ENCODE data around the gene TCEAL7.

DNA sequence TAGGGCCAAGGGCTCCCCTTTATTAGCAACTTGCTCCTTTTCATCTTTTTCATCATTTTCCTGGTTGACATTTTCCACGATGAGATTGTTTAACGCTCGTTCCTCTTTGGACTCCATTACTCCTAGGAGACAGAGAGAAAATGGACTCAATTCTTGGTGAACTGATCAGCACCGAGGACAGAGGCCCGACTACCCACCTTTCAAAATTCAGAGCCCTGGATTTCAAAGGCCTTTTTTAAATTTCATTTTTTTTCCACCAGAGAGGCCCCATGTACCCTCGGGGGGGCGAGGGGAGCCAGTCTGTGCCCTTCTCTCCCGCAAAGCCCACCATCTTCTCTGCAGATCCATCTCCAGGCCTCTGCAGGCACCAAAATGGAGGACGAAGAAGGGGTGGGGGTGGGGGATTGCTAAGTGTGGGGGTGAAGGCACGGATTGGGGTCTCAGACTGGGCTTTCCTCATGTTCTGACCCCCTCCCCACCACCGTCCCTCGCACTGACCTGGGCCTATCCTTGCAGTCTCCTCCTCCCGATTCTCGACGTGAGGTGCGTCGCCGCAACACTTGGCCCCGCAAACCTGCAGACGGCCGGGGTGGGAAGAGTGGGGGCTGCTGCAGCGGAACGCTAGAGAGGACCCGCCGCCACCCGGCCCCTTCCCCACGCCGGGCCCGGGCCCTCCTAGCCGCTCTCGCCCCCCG, 20.0 kb upstream of the TCEAL7 start:
- TF ChIP-seq TARDBP (IDR thresholded peaks at IDR 0.05) (no peak), SUZ12 (IDR thresholded peaks at IDR 0.05) (no peak), FOXA1 (IDR thresholded peaks at IDR 0.05) (no peak), LEF1 (IDR thresholded peaks at IDR 0.05; ENCODE audit: borderline replicate concordance) (no peak)
- TF ChIP-seq, protein P1, sequence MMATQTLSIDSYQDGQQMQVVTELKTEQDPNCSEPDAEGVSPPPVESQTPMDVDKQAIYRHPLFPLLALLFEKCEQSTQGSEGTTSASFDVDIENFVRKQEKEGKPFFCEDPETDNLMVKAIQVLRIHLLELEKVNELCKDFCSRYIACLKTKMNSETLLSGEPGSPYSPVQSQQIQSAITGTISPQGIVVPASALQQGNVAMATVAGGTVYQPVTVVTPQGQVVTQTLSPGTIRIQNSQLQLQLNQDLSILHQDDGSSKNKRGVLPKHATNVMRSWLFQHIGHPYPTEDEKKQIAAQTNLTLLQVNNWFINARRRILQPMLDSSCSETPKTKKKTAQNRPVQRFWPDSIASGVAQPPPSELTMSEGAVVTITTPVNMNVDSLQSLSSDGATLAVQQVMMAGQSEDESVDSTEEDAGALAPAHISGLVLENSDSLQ (IDR thresholded peaks at IDR 0.05) = no peak
